Activated T-cell treated with anti-CD3 and anti-CD28 coated beads, Interleukin-2, amount 50 U/mL, for 48 hours (primary cell): ENCODE measurements around the gene CSRNP2.
"Not testable (repeated sequence)": the region's sequence is repeated elsewhere in the genome, so short reads cannot be mapped to it uniquely, and the experiment has no call there.

ENCODE experiments used
- DNase-seq, 2 experiments: peaks; one replicate each; pipeline ENCODE4 v3.0.0-alpha.2; 2020

The CSRNP2 gene, protein sequence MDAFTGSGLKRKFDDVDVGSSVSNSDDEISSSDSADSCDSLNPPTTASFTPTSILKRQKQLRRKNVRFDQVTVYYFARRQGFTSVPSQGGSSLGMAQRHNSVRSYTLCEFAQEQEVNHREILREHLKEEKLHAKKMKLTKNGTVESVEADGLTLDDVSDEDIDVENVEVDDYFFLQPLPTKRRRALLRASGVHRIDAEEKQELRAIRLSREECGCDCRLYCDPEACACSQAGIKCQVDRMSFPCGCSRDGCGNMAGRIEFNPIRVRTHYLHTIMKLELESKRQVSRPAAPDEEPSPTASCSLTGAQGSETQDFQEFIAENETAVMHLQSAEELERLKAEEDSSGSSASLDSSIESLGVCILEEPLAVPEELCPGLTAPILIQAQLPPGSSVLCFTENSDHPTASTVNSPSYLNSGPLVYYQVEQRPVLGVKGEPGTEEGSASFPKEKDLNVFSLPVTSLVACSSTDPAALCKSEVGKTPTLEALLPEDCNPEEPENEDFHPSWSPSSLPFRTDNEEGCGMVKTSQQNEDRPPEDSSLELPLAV

DNA sequence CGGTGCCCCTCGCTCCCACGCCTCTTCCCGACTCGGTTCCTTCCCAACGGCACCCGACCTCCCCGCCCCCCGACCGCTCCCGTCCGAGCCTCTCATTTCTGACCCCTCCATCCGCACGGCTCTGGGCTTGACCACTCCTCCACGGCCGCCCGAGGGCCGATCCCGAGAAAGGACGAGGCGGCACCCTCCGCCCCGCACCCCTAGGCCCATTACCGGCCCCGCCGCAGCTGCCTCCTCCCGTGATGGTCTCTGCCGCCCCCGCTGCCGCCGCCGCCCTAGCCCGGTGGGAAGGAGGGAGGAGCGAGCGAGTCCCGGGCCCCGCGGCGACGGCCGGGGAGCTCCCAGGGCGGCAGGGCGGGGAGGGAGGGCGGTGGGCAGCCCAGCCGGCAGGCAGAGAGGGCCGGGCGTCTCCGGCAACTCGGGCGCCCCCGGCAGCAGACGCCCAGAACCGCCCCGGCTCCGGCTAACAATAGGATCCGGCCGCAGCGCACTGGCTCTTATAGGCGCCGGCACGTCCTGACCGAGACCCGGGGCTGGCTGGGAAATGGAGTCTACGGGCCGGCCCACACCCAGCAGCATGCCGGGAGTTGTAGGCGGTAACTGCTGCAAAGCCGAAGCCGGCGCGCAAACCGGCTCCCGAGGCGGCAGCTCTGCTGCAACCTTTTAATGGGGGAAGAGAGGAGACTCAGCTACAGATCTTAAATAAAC lies at the start of gene CSRNP2:
TSS of gene CSRNP2 (minus strand) at position 471 of the 708 bp plus-strand sequence. CDS start 7,035 bp downstream, outside the sequence.
- DNase-seq: peak; percentile 94 to 96

DNA sequence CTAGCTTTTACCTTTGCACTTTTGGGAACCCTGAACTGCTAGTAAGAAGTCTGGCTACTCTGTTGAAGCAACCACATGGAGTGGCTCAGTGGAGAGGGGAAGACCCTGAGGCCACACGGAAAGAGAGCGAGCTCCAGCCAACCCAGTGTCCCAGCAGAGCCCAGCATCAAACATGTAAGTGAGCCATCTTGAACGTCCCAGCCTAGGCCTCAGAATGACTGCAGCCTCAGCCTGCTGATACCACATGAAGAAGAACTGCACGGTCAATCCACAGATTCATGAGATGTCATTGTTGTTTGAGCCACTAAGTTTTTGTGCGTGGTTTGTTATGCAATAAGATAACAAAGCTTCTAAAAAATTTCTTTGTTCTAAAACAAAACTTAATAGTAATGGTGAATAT lies 49.3 kb upstream of the CSRNP2 start:
- DNase-seq: no peak

DNA sequence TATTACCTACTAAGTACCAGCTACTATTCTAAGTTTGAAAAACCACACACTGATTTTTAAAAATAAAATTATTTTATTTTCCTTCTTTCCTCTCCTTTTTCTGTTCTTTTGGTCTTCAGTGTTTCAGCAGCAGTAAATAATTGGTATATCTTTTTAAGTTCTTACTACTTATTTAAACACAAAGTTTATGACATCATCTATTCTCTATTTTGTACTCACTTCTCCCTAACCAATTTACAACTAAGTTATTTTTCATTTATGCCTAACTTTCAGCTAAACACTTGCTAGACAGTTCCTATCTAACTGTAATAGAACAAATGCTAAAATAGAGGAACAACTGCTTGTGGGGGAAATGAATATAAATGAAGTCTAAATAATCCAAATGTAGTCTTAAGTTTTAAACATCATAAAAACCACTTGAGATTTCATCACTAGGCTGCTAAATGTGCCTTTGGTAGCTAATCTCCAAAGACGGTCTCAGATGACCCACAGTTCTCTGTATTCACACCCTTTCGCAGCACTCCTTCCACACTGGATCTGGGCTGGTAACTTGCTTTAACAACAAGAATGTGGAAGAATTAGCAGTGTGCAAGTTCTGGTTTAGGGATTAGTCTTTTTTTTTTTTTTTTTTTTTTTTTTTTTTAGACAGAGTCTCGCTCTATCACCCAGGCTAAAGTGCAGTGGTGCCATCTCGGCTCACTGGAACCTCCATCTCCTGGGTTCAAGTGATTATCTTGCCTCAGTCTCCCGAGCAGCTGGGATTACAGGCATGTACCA lies 48.5 kb upstream of the CSRNP2 start:
- no peak for DNase-seq

DNA sequence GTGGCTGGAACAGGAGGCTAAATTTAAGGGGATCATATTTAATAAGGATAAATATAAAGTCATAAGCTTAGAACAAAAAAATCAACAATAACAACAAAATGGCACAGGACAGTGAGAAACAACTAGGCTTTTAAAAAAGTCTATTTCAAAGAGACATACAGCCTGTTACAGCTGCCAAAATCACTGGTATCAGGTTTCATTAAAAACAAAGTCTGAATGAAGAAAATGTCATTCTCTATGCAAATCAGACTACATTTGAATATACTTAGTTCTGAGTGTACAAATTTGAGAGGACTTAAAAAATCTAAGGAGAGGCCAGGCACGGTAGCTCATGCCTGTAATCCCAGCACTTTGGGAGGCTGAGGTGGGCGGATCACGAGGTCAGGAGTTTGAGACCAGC lies 45.5 kb upstream of the CSRNP2 start:
- no peak for DNase-seq

DNA sequence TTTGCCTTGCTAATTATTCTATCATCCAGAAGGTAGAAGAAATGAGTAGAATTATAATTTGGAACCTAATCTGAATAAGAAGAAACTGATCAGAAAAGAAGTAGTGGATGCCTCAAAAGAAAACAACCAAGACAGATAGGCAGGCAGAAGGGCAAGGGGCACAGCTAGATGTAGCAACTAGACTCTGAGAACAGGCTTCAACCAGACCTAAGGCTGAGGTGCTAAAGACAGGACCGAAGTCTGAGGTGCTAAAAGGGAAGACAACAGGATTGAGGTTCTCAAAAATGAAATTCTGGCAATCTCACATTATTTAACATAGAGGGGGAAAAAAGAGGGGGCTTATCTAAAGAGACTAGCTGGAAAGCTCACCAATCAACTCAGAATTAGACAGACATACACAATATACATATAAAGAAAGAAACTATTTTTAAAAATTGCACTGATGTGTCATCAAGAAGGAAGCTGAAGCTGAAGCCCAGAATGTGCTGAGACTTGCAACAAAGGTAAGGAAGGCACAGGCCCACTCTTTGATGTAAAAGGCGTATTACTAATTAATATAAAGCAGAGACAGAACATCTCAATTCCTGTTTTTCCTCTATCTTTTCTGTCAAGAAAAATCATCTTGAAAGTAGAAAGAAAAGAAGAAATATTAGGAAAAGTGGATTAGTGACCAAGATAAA lies 43.8 kb upstream of the CSRNP2 start:
- DNase-seq: no peak

DNA sequence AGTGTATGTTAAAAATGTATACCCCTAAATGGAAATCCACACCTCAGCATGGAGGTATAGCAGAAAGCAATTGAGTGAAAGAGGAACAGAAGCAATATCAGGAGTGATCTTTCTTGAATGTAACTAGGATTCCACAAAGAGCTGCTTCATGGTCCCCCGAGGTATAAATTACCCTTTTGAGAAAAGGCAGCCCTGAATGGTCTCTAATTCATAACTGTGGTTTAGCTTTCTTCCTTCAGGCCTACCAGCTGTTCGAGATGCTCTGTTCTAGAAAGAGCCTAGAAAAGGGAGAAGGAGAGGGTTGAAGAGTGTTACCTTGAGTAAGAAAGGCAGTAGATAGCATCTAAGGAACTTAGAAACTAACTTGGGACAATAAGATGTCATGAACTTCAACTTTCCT lies 42.9 kb upstream of the CSRNP2 start:
- no peak for DNase-seq

DNA sequence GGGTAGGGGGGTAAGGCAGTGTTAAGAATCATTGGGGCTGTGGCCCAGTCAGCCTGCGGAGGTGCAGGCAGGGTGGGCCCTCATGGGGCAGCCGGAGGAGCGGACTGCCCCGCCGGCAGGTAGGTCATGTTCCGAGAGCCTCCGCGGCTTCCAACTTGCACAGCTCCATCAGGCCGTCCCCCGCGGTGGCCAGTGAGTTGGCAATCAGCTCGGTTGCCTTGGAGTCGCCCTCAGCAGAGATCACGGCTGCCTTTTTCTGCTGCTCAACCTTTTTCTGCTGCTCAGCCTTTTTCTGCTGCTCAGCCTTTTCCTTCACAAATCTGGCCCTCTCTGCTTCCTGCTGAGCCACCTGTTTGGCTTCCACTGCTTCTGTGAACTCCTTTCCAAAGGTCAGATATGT lies 41.1 kb upstream of the CSRNP2 start:
- no peak for DNase-seq

DNA sequence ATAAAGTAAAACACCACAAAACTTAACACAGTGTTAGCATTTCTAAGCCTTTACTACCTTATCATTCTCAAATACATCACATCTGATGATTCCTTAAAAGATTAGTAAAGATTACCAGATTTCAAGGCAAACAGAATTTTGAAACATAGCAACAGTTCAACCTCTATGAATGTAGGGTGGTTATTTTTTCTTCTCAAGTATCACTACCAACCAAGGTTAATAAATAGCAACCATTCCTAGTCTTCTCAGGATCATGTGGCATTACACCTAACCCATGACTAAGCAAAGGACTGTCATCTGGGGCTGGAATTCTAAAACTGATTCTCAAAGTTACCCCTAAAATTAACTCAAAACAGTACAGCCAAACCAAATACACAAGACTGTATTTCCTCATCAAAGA lies 39.4 kb upstream of the CSRNP2 start:
- no peak for DNase-seq

DNA sequence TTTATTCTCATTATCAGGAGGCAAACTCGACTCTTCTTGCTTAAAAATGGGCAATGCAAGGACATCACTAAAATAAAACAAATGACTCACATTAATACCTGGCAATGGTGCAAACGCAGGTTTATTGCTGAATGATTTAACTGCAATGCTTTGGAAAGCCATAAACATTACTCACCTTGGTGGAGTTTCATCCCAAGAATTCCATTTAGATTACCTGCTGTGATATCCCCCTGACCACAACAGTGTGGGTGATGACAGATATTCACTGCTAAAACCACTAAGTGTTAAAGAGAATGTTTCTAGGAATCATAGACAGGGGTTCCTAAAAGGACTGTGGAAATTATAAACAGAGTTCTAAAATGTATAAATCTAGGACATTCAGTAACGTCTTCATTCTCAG lies 35.3 kb upstream of the CSRNP2 start:
- no peak for DNase-seq

DNA sequence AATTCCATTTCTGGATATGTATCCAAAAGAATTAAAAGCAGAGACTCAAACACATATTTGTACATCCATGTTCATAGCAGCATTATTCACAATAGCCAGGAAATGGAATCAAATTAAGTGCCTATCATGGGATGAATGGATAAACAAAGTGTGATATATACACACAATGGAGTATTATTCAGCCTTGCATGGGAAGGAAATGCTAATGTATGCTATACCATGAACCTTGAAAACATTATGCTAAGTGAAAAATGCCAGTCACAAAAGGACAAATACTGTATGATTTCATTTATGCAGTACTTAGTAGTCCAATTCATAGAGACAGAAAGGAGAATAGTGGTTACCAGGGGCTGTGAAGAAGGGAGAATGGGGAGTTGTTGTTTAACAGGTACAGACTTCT lies 32.1 kb upstream of the CSRNP2 start:
- no peak for DNase-seq

DNA sequence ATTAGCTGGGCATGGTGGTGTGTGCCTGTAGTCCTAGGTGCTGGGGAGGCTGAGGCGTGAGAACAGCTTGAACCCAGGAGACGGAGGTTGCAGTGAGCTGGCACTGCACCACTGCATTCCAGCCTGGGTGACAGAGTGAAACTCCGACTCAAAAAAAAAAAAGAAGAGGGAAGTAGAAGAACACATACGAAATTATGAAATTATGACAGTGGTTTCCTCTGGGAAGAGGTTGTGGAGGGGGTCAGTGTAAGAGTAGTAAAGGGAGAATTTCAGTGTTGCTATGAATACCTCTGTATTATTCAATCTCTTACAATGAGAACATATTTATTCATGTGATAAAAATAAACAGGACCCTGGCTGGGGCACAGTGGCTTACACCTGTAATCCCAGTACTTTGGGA lies 24.7 kb upstream of the CSRNP2 start:
- DNase-seq: no peak

DNA sequence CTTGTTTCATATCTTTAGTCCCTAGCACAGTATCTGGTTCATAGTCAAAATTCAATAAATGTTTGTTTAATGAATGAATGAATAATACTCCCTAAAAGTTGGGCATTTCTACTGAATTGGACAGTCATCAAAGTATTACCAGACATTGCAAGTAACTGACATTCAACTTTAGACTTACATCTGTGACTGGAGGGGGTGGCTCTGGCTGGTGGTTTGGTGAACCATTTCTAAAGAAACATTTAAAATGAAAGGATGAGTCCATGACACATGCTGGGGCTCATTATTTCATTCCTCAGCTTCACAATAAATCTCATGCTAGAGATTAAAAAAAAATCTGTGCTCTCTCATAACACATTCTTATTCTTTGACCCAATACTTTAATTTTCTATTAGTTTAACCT lies 20.6 kb upstream of the CSRNP2 start:
- DNase-seq: peak in 1 of 2 experiments; percentile 32

DNA sequence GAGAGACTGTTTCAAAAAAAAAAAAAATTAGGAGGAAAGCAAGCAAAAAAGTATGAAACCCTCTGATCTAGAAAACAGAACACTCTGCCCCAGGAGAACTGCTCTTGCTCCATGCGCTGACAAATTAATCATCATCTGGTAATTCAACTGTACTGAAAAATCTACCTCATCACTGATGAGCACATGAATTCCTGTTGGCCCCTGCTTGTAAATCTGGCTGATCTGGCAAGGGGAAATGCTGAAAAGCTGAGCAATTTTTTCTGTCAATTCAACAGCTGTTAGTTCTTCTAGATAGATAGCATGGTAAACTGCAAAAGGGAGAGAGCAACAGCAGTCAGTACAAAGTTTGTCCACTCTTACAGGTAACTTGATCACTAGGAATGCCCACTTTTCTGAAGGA lies 15.2 kb upstream of the CSRNP2 start:
- DNase-seq: no peak

DNA sequence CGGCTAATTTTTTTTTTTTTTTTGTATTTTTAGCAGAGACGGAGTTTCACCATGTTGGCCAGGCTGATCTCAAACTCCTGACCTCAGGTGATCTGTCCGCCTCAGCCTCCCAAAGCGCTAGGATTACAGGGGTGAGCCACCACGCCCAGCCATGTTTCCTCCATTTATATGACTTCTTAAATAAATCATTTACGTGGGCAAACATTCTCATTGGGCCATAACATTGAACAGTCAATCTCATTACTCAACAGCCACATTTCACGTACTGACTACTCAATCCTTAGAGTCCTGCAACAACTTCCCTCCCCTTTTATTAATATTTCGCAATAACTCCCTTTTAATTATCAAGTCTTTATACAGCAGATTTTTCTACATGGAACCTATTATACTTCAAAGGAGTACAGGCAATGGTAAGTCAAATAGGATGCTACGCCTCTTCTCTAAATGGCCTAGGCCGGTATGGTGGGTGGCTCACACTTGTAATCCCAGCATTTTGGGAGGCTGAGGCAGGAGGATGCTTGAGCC lies 7.4 kb upstream of the CSRNP2 start:
- DNase-seq: no peak

DNA sequence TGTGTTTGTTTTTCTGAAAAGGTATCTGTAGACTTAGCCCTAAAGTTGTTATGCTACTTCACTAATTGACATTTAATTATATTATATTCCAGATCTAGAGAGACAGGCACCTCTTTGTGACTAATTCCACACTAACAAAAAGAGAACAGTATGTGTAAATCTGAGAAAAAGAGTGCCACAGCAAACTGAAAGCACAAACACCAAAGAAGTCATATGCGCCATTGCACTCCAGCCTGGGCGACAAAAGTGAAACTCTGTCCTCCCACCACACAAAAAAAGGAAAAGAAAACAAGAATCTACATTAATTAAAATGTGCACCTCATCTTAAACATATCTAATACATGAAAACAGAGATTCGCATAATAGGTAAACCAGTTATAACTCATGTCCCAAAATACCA lies 4.4 kb upstream of the CSRNP2 start:
- DNase-seq: peak; percentile 41 to 56

DNA sequence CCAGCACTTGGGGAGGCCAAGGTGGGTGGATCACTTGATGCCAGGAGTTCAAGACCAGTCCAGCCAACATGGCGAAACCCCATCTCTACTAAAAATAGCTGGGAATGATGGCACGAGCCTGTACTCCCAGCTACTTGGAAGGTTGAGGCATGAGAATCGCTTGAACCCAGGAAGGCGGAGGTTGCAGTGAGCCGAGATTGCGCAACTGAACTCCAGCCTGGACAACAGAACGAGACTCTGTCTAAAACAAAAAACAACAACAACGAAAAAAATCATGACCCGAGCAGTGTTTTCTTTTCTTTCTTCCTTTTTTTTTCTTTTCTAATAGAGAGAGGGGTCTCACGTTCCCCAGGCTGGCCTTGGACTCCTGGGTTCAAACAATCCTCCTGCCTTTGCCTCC lies 3.5 kb upstream of the CSRNP2 start:
- DNase-seq: peak in 1 of 2 experiments; percentile 6

DNA sequence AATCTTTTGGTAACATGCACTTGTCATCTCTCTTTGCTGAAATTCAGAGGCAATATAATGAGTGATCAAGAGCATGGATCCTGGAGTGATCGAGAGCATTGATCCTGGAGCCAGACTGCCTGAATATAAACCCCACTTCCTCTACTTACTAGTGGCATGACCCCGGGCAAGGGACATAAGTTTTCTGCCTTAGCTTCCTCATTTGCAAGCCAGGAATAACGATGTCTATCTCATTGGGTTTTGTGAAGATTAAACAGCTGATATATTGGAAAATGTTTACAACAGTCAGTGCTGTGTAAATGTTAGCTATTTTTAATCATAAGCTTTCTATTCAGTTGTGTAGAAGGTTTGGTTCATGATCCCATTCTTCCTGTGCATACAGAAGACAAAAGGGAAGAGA lies 2.4 kb upstream of the CSRNP2 start:
- no peak for DNase-seq

DNA sequence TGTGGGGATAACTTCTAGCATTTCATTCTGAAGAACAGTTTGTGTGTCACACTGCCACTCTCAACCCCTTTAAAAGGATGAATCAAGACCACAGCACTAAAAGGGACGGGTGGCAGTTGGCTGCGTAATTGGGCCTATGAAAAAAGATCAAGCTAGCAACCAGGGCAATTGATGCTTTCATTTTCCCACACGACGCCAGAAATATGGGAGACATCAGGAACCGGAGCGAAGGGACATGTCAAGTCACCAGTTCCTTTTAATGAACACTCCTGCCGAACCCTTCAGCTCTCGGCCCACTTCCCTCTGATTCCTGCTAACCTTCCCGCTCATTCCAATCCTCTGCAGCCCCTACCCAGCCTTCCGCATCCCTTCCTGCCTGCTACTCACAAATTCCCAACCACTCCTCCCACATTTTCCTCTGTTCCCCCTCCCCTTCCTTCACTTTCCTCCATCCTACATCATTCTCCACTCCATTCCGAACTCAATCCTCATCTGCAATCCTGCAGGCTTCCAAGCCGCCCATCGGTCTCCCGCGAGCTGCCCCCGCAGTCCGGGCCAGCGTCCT lies 753 bp downstream of the CSRNP2 start:
- peak in 1 of 2 experiments; percentile 44 for DNase-seq

DNA sequence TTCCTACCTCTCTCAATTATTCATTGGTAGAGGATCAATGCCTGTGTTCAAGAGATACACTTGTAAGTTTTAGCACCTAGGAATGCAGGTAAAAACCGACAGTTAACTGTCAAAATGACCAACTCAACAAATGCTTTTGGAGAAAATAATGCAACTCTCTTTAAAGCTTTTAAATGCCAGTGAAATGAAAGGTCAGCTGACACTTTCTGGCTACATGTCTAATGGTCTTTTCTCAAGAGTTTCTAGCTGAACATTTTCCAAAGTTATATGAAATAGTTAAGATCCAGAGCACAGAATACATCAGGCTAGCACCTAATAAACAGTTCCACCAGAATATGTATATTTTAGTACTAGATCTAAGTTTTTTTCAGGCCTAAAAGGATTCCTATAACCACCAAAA lies 2.0 kb downstream of the CSRNP2 start:
- no peak for DNase-seq

DNA sequence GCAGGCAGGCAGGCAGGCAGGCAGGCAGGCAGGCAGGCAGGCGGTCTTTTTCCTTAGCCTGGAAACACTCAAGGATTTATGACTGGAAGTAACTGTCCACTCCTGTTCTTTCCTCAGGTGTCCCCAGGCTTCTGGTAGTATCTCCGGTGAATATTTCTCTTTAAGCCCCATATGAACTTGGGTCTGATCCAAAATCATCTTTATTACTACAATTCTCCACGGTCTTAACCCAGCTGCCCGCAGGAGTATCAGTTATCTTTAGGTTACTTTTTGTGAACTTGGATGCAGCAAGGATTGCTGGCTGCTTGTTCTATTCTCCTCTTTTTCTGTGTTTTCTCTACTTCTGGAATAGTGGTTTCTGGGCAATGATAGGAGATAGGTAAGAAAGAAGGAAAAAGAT lies 3.3 kb downstream of the CSRNP2 start:
- DNase-seq: no peak

DNA sequence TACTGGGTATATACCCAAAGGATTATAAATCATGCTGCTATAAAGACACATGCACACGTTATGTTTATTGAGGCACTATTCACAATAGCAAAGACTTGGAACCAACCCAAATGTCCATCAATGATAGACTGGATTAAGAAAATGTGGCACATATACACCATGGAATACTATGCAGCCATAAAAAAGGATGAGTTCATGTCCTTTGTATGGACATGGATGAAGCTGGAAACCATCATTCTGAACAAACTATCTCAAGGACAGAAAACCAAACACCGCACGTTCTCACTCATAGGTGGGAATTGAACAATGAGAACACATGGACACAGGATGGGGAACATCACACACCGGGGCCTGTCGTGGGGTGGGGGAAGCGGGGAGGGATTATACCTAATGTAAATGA lies 4.5 kb downstream of the CSRNP2 start:
- not testable (repeated sequence) for DNase-seq

DNA sequence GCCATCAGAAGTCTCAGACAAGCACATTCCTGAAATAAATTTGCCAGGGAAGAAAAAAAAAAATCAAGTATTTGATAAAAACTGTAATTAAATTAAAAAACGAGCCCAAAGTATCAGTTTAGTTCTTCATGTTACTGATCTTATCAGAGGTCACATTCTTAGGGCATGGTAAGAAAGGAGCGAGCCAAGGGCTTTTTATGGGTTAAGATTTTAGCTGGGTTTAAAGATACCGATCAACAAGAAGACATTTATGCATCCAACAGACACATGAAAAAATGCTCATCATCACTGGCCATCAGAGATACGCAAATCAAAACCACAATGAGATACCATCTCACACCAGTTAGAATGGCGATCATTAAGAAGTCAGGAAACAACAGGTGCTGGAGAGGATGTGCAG lies 5.0 kb downstream of the CSRNP2 start:
- not testable (repeated sequence) for DNase-seq
